IMR-90 (cell line): ENCODE results near the gene PLEKHG5.

Experiments used
- BHLHE40 ChIP-seq: fragments of 150-350 bp; IDR thresholded peaks from 2 replicates; pipeline ENCODE4 v1.6.1; 2016; ENCODE audit warnings: mild to moderate bottlenecking, low read depth, low read length
- CEBPB ChIP-seq: IDR thresholded peaks from 2 replicates; pipeline ENCODE4 v1.6.1; 2012; ENCODE audit warnings: low read depth, low read length, improper control_type of control experiment
- MAZ ChIP-seq: IDR thresholded peaks from 2 replicates; pipeline ENCODE4 v1.6.1; 2012; ENCODE audit warnings: low read depth, mild to moderate bottlenecking, low read length, improper control_type of control experiment, moderate library complexity, borderline replicate concordance
- POLR2A ChIP-seq: IDR thresholded peaks from 2 replicates; pipeline ENCODE4 v1.6.1; 2012; ENCODE audit warnings: mild to moderate bottlenecking, low read depth, low read length
- SMC3 ChIP-seq: fragments of 150-350 bp; IDR thresholded peaks from 2 replicates; pipeline ENCODE4 v1.6.1; 2016; ENCODE audit warnings: low read depth, mild to moderate bottlenecking, antibody characterized with exemption, low read length, moderate library complexity
- TF ChIP-seq, protein P1 (sequence below): conservative IDR thresholded peaks from 2 replicates; pipeline ENCODE4 v1.5.1; 2012; ENCODE audit warnings: mild to moderate bottlenecking, low read depth, low read length, improper control_type of control experiment
- TF ChIP-seq, protein P2 (sequence below): fragments of 150-350 bp; IDR thresholded peaks from 2 replicates; pipeline ENCODE4 v1.6.1; 2017; ENCODE audit warnings: mild to moderate bottlenecking, antibody characterized with exemption, low read length, low read depth

DNA sequence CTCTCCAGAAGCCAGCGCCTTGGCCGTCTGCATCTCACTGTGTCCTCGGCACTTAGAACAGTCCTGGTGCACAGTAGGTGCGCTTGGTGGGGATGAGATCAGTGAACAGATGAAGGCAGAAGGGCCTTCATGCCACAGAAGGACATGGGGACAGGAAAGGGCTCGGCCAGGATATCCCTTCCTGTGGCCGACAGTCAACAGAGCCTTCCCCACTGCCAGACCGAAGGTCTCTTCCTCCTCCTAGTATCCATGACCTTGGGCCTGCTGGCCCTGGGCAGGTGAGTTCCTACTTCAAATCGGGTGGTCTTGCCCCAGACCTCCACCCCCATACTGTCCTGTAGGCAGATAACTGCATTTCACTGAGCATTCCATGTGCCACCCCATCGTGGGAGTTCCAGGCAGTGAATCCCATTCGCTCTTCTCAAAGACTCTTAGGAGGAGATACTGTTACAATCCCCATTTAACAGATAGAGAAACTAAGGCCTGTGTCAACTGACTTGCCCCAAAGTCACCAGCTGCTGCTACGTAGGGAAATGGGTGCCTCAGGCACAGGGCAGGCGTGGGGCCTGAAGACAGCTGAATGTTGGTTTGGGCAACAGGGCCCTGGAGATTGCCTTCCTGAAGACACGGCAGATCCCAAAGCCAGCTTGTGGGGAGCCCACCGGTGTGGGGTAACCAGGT is 3.5 kb downstream of the PLEKHG5 start:
- TF ChIP-seq, protein P1, sequence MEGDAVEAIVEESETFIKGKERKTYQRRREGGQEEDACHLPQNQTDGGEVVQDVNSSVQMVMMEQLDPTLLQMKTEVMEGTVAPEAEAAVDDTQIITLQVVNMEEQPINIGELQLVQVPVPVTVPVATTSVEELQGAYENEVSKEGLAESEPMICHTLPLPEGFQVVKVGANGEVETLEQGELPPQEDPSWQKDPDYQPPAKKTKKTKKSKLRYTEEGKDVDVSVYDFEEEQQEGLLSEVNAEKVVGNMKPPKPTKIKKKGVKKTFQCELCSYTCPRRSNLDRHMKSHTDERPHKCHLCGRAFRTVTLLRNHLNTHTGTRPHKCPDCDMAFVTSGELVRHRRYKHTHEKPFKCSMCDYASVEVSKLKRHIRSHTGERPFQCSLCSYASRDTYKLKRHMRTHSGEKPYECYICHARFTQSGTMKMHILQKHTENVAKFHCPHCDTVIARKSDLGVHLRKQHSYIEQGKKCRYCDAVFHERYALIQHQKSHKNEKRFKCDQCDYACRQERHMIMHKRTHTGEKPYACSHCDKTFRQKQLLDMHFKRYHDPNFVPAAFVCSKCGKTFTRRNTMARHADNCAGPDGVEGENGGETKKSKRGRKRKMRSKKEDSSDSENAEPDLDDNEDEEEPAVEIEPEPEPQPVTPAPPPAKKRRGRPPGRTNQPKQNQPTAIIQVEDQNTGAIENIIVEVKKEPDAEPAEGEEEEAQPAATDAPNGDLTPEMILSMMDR: no peak
- TF ChIP-seq, protein P2, sequence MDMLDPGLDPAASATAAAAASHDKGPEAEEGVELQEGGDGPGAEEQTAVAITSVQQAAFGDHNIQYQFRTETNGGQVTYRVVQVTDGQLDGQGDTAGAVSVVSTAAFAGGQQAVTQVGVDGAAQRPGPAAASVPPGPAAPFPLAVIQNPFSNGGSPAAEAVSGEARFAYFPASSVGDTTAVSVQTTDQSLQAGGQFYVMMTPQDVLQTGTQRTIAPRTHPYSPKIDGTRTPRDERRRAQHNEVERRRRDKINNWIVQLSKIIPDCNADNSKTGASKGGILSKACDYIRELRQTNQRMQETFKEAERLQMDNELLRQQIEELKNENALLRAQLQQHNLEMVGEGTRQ: no peak
- TF ChIP-seq CEBPB (no peak), SMC3 (no peak), POLR2A (no peak), BHLHE40 (no peak), MAZ (no peak)
